Amniotic stem cell (primary cell): ENCODE data around the gene PROK2.

Source experiments
- DNase-seq: peaks from one replicate; lab custom pipeline; 2025; lab: John Stamatoyannopoulos, UW

The PROK2 gene, protein sequence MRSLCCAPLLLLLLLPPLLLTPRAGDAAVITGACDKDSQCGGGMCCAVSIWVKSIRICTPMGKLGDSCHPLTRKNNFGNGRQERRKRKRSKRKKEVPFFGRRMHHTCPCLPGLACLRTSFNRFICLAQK

DNA sequence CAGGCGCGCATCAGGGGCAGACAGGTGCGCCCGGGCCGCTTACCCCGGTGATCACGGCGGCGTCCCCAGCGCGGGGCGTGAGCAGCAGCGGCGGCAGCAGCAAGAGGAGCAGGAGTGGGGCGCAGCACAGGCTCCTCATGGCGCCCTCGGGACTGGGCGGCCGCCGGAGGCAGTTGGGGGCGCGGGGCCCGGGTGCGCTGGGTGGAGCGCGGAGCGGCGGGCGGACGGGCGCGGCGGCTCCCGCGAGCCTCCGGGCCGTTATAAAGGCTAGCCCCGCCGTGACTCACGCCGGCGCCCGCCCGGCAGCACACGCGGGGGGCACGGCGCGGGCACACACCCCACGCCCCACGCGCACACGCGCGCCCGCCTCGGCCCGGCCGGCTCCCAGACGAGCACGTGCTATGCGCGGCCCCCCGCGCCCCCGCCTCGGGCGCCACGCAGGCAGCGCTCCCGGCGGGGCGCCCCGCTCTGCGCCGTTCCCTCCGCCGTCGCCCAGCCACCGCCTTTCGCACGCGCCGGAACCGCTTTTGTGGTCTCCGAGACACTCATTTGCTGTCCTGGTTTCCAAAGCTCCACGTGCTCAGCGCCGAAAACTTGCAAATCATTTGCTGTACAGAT lies at the start of gene PROK2:
TSS of gene PROK2 (minus strand) at position 235 of the 618 bp plus-strand sequence. CDS start at position 139, 96 bp downstream.
- DNase-seq, result no peak

DNA sequence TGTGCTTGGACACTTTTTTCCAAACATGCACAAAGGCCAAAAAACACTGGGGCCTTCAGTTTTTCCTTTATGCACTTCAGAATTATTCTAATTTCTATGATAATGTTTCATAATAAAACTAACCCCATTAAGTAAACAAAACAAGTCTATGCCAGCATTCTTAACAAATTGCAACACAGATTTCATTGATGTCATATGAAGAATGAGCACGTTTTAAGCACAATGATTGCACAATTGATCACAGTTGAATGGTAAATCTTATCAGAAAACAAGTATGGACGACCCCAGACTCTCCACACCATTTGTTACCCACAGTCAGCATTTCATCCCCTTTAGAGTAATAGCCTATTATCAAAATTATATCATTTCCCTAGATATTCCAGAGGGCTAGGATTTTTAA lies 46.7 kb upstream of the PROK2 start:
- no peak for DNase-seq

DNA sequence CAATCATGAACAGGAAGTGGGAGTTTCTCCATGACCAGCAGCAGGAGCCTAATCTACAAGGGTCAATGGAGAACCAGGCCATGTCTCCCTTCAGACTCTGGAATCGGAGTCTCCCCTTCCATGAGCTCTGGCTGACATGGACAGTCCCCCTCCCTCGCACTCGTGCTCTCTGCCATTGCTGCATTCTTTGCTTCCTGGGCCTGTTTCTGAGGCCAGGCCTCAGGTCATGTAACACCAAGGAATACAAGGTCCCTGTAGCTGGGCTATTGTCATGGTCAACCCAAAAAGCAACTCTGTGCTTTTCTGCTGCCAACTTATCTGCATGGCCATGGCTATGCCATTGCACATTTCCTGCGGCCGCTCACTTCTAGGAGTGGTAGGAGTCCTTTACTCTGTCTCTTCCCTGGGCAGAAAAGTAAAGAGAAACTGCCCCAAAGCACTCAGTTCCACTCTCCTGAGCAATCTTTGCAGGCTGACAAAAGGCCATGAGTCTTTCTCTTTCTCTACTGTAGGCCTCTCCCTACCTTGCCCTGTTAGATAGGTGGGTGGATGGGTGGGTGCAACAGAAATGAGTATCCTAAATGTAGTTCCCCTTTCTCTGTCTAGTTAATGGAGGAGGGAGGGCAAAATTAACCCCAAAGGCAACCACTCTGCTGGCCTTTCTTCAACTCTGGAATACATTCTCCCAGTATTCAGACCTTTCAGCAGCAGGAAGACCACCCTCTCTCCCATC lies 40.8 kb upstream of the PROK2 start:
- no peak for DNase-seq

DNA sequence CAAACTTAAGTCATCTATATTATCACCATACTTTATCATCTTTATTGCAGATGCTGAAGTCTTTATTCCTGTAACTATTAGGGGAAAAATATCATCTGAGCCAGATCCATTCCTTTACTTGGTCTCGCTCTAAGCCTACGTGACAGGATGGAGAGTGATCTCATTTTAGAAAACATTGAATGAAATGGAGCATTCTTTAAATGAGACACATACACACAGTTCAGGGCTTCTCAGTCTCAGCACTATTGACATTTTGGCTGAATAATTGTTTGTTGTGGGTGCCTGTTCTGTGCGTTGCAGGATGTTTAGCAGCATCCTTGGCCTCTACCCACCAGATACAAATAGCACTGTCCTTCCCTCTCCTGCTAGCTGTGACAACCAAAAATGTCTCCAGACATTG lies 36.2 kb upstream of the PROK2 start:
- no peak for DNase-seq

DNA sequence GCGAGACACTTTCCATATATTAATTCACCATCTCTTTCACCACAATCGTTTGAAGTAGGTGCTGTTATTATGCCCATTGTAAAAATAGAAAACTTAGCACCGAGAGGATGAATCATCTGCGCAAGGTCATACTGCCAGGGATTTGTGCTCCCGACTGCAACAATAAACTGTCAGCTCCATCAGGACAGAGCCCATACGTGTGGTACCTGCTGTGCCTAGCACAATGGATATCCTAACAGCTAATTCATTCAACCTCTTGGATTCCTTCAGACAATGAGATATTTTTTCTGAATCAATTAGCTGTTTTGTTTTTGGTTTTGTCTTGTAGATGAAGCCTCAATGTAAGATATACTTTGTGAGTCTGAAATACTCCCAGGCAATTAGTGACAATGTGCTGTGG lies 32.3 kb upstream of the PROK2 start:
- DNase-seq, result no peak

DNA sequence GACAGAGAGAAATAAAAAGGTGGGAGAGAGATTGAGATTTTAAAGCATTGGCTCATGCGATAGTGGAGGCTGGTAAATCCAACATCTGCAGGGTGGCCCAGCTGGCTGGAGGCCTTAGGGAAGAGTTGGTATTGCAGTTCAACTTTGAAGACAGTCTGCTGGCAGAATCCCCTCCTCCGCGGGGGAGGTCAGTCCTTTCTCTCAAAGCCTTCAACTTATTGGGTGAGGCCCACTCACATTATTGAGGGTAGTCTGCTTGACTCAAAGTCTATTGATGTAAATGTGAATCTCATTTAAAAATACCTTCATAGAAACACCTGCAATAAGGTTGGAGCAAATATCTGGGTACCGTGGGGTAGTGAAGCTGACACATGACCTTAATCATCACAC lies 31.8 kb upstream of the PROK2 start:
- no peak for DNase-seq

DNA sequence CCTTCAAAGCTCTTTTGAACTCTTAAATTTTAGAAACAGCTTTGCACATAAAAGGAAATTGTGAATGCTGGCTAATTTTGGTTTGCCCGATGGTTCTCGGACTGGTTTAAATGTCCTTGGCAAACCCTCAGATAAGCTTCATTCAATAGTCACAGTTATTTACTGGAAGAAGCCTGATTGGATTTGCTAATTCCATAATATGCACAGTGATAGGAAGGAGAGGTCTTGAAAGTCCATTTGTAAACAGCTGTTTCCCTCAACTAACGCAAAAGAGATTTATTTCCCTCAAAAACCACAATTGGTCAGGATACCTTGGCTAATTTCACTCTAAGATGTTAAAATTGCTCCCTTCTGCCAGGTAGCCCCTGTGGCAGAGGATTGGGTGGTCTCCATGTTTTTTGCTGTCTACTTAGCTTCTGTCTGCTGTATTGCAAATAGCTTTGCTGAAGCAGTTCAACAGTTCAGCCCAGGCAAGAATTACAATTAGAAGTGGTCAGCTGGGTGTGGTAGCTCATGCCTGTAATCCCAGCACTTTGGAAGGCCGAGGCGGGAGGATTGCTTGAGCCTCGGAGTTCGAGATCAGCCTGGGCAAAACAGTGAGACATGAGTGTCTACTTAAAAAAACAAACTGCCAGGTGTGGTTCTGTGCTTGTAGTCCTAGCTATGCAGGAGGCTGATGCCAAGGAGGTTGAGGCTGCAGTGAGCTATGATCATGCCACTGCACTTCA lies 30.6 kb upstream of the PROK2 start:
- DNase-seq, result no peak

DNA sequence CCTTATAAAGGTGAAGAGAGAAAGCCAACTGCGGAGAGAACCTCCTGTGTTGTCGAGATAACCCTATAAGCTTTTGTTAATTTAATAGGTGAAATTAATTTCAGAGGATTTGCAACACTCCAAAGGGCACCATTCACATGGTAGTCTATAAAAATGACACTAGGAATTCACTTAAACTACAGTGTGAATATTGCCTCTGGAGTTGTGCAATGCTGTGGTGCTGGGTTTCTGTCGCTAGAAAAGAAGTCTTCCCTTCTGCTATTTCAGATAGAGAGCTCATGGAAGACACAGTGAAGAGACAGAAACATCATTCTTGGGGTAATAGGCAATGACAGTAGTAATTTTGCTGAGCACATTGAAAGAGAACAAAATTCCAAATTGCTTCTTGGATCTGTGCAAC lies 28.8 kb upstream of the PROK2 start:
- no peak for DNase-seq

DNA sequence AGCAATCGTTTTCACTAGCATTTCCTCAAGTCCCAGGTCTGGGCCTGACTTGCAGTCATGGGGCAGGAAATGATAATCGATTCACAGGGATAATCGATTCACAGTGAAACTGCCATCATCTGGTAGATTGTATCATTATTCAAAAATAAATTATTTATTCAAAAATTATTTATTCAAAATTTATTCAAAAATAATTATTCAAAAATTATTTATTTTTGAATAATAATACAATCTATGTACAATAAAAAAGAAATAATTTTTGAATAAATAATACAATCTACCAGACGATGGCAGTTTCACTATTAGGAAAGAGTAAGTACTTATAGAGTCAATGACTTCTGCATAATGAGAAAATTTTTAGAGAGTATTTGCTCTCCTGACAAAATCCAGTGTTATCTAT lies 28.1 kb upstream of the PROK2 start:
- DNase-seq, result no peak

DNA sequence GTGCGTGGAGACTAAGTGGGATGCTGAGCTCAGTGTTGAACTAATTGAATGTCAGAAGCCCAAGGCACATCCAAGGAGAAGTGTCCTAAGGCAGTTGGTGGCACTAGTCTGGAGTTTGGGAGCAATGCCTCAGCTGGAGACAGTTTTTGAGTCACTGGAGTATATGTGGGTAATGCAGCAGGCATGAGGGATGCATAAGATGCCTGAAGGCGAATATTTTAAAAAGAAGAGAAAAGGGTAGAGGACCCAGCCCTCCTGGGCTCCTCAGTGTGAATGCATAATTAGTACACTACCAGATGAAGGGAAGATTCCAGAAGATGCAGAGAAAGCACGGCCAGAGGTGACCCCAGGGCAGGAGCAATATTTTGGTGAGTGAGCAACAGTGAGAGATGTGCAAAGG lies 25.1 kb upstream of the PROK2 start:
- no peak for DNase-seq

DNA sequence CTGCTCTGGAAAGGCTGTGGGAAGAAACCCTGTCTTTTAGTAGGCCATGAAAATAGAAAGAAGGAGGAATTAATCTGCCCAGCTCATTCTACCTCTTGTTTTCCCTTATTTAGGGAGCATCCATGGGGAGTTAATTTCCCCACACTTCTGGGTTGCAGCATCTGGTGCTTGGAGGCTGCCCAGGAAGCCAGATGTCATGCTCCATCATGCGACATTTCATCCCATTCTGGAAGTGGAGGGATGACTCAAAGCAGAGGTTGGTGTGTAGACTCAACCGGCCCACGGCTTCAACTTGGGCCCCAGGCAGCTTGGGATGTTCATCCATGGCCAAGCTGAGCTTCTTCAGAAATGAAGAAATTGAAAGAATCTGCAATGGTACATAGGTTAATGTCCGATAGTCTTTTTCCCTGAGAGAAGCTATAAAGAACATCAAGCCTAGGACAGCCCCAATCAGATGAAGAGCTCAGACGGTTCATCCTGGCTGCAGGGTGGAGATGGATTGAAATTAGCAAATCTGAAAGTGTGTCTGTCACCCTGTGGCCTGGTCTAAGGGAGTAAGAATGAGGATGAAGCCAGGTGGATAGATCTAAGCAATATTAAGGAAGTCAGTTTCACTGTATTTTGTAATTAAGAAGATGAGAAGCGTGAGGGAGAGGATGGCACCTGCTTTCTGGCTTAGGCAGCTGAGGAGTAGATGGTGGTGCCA lies 24.5 kb upstream of the PROK2 start:
- no peak for DNase-seq

DNA sequence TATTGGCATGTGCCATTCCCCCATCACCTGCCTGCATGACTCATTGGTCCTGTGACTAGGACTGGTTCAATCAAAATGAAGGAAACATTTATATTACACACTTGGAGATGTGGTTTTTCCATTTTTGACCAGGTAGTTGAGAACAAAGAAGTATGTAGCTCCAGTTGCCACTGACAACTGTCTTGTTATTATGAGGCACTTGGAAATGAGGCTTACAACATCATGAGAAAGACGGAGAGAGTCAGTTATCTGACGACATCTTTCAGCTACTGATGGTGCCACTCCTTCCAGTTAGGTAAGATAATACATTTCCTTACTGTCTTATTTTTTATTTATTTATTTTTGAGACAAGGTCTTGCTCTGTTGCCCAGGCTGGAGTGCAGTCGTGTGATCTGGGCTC lies 21.8 kb upstream of the PROK2 start:
- no peak for DNase-seq

DNA sequence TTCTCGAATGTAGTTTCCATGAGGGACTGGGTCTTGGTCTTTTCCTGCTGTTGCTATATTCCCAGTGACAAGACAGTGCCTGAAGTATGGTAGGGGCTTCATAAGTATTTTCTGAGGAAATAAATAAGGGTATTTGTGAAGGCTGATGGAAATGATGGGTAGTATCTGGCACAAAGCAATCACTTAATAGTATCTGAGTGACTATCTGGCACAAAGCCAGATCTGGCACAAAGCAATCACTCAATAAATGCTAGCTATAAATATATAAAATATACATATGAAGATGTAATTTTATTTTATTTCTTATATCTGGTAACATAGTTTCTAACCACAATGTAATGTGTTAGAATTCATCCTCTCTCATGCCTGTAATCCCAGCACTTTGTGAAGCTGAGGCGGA lies 20.7 kb upstream of the PROK2 start:
- no peak for DNase-seq

DNA sequence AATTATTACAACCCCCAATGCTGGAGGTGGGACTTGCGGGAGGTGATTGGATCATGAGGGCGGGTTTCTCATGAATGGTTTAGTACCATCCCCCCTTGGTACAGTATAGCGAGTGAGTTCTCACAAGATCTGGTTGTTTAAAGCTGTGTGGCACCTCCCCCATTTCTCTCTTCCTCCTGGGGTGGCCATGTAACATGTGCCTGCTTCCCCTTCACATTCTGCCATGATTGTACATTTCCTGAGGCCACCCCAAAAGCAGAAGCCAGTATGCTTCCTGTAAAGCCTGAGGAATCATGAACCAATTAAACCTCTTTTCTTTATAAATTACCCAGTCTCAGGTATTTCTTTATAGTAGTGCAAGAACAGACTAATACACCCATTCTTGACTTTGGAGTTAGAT lies 20.3 kb upstream of the PROK2 start:
- no peak for DNase-seq

DNA sequence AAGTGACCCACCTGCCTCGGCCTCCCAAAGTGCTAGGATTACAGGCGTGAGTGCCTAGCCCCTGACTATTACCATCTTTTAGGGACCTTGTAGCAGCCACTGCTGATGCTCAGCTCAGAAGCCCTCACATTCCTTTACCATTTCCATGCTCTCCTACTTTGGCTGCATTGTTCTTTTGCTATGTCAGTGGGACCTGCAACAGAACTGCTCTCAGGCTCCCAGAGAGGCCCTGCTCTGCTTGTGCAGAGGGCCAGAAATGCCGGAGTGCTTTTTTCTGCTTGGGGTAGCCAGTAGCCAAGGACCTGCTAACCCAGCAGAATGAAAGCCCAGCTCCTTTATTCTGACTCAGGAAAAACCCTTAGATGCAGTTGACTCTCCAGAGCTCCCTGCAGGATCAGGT lies 18.3 kb upstream of the PROK2 start:
- no peak for DNase-seq

DNA sequence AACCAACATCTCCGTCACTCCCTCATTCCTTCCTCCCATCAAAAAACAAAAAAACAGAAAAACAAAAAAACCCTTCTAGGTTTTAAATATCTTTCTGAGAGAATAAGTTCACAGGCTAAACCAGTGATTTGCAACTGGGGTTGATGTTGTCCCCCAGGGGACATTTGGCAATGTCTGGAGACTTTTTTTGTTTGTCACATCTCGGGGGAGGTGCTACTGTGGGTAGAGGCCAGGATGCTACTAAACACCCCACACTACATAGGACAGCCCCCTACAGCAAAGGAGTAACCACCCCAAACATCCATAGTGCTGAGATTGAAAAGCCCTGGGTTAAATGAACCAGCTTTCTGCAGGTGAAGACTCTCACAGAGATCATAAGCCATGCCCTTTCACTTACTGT lies 17.0 kb upstream of the PROK2 start:
- DNase-seq, result no peak

DNA sequence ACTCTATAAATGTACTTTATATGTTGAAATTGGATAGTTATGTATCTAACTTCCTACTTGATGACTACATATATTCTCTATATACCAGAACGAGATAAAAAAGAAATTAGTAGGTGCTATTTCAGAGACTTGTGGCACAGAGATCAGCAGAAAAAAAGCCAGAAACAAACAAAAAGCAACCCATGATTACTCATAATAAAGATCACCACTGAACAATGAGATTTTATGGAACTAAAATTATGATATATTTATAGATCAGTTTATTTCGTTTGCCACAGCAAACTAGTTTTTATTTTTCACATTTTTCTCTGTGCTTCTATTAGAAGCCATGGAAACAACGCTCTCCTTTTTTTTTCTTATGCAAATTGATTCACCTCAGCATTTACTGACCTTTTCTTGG lies 15.1 kb upstream of the PROK2 start:
- no peak for DNase-seq

DNA sequence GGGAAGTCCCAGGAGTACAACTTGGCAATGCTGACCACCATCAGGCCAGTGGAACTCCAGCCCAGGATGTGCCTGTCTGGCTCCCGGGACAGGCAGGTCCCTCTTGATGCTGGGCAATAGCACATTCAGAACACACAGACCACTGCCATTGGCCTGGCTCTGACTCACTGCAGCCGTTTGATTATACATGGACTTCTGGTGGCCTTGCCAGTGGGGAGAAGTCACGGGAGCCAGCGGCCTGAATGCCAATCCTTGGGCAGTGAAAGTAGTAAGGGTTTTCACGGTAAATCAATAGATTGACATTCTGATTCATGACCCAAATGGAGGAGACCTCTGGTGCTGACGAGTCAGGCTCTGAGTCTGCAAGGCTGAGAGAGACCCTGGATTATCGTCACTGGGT lies 12.5 kb upstream of the PROK2 start:
- DNase-seq, result no peak

DNA sequence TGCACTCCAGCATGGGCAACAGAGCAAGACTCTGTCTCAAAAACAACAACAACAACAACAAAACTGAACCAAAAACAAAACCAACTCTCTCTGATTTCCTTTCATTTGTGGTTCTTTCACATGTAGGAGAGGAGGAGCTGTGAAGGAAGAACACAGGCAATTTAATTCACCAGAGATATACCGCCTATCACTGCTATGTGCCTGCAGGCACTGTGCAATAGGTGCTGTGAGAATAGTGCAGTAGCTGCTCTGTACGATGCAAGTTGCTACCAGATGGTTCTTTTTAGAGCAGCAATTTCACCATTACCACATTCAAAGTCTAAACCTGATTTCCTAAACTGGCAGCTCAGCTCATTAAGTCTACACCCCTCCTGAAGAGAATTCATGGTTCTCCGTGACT lies 11.3 kb upstream of the PROK2 start:
- DNase-seq, result no peak

DNA sequence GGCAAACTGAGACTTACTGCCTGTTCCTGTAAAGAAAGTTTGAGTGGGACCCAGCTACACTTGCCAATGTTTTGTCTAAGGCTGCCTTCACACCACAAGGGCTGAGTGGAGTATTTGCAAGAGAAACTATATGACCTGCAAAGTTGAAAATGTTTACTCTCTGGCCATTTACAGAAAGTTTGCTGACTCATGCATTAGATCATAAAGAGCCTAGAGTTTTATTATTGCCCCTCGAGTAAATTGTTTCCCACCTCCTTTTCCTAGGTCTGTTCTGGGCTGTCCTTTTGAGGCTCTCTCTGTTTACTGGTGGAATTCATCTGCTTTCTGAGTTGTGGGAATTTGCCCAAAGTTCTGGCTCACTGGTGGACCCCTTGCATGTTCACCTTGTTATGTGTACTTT lies 6.7 kb upstream of the PROK2 start:
- DNase-seq, result no peak

DNA sequence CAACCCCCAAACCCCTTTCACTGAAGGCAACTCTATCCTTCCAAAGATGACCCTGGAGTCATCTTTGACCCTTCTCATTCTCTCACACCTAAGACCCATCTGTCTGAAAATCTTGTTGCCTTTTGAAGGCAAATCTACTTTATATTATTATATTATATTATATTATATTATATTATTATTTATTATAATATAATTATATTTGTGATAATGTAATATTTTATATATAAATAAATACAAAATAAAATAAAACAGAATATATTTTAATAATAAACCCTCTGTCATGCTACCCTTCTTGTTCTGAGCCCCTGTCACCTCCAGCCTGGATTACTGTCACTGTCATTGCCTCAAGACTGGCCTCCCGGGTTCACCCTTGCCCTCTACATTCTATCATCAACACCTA lies 5.0 kb upstream of the PROK2 start:
- no peak for DNase-seq

DNA sequence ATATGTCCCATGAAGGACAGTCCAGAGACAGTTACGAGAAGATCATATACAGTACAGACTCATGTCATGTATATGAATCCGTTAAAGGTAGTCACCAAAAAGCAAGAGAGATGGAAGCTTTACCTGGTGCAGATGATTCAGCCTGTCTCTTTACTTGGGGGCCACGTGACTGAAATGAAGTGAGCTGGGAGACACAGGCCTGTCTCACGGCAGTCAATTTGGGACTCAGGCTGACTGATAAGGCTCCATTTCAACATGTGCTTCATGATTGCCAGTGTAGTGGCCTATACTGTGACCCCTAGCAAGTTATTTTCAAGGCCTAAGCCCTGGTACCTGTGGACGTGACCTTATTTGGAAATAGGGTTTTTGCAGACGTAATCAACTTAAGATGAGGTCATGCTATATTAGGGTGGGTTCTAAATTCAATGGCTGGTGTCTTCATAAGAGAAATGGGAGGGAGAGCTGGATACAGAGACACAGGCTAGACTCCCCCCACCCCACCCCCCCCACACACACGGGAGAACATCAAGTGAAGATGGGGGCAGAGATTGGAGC lies 3.0 kb upstream of the PROK2 start:
- DNase-seq, result no peak
